Nephron progenitor cell (in vitro differentiated cells): Measurements from ENCODE around the gene HPD.

ENCODE experiments used
- DNase-seq: peaks from one replicate; pipeline ENCODE4 v3.0.0; 2021
- H3K27ac Mint-ChIP-seq: 2 replicates; pipeline ENCODE4 v1.8.0; 2021; ENCODE audit warnings: mild to moderate bottlenecking, moderate library complexity, mixed read lengths
- H3K27me3 Mint-ChIP-seq: 2 replicates; pipeline ENCODE4 v1.8.0; 2021; ENCODE audit warnings: mild to moderate bottlenecking, low read depth, mixed read lengths; ENCODE audit not compliant: poor library complexity
- H3K36me3 Mint-ChIP-seq: 2 replicates; pipeline ENCODE4 v1.8.0; 2021; ENCODE audit warnings: low read depth, mixed read lengths
- H3K4me1 Mint-ChIP-seq: 2 replicates; pipeline ENCODE4 v1.8.0; 2021; ENCODE audit warnings: mixed read lengths
- H3K4me3 Mint-ChIP-seq: 2 replicates; pipeline ENCODE4 v1.8.0; 2021; ENCODE audit warnings: mild to moderate bottlenecking, moderate library complexity, mixed read lengths
- H3K9me3 Mint-ChIP-seq: 2 replicates; pipeline ENCODE4 v1.8.0; 2021; ENCODE audit warnings: mild to moderate bottlenecking, moderate library complexity, mixed read lengths
- TF ChIP-seq, protein P1 (sequence below): fragments of 200-600 bp; sonication (generic); IDR thresholded peaks from 2 replicates; pipeline ENCODE4 v1.5.0; 2021; ENCODE audit warnings: antibody characterized with exemption

Gene HPD

GRCh38 chr12:121811434-121812319, 47.0 kb downstream of the HPD start:
- no peaks in the 10 kb centered on the region for H3K27me3 Mint-ChIP-seq
- peak overlapping the region; percentile 48 for H3K27ac Mint-ChIP-seq
- peak overlapping the region; percentile 80 for H3K4me3 Mint-ChIP-seq
- H3K4me1 Mint-ChIP-seq = peaks cover 45% of the 10 kb centered on the region
- DNase-seq = peak; percentile 89
- no peaks in the 10 kb centered on the region for H3K9me3 Mint-ChIP-seq
- TF ChIP-seq, protein P1, sequence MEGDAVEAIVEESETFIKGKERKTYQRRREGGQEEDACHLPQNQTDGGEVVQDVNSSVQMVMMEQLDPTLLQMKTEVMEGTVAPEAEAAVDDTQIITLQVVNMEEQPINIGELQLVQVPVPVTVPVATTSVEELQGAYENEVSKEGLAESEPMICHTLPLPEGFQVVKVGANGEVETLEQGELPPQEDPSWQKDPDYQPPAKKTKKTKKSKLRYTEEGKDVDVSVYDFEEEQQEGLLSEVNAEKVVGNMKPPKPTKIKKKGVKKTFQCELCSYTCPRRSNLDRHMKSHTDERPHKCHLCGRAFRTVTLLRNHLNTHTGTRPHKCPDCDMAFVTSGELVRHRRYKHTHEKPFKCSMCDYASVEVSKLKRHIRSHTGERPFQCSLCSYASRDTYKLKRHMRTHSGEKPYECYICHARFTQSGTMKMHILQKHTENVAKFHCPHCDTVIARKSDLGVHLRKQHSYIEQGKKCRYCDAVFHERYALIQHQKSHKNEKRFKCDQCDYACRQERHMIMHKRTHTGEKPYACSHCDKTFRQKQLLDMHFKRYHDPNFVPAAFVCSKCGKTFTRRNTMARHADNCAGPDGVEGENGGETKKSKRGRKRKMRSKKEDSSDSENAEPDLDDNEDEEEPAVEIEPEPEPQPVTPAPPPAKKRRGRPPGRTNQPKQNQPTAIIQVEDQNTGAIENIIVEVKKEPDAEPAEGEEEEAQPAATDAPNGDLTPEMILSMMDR = peak; percentile 99
- H3K36me3 Mint-ChIP-seq = peaks cover 33% of the 10 kb centered on the region

GRCh38 chr12:121810833-121811433, 47.7 kb downstream of the HPD start:
- H3K27me3 Mint-ChIP-seq = no peaks in the 10 kb centered on the region
- peaks cover 27% of the 10 kb centered on the region for H3K36me3 Mint-ChIP-seq
- peak overlapping the region; percentile 77 for H3K4me3 Mint-ChIP-seq
- H3K4me1 Mint-ChIP-seq = peaks cover 52% of the 10 kb centered on the region
- peak overlapping the region; percentile 36 for H3K27ac Mint-ChIP-seq
- no peak for DNase-seq
- TF ChIP-seq, protein P1 = no peak
- no peaks in the 10 kb centered on the region for H3K9me3 Mint-ChIP-seq

GRCh38 chr12:121810234-121810817, 48.3 kb downstream of the HPD start:
- Mint-ChIP-seq H3K36me3 (peaks cover 24% of the 10 kb centered on the region), H3K9me3 (no peaks in the 10 kb centered on the region), H3K27ac (peak overlapping the region; percentile 36), H3K4me1 (peaks cover 58% of the 10 kb centered on the region), H3K4me3 (no peak overlapping the region), H3K27me3 (no peaks in the 10 kb centered on the region)
- DNase-seq = no peak
- TF ChIP-seq, protein P1 = no peak

DNA sequence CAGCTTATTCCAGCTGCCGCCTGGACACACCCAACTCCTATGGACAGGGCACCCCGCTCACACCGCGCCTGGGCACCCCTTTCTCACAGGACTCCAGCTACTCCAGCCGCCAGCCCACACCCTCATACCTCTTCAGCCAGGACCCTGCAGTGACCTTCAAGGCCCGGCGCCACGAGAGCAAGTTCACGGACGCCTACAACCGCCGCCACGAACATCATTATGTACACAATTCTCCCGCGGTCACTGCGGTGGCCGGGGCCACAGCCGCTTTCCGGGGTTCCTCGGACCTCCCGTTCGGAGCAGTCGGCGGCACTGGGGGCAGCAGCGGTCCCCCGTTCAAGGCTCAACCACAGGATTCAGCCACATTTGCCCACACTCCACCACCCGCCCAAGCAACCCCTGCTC, 48.9 kb downstream of the HPD start:
- H3K36me3 Mint-ChIP-seq = peaks cover 21% of the 10 kb centered on the region
- H3K4me3 Mint-ChIP-seq = no peak overlapping the region
- no peaks in the 10 kb centered on the region for H3K9me3 Mint-ChIP-seq
- H3K4me1 Mint-ChIP-seq = peaks cover 61% of the 10 kb centered on the region
- no peaks in the 10 kb centered on the region for H3K27me3 Mint-ChIP-seq
- TF ChIP-seq, protein P1 = no peak
- DNase-seq = no peak
- no peak overlapping the region for H3K27ac Mint-ChIP-seq

- Mint-ChIP-seq H3K4me1 (peaks cover 58% of the 10 kb centered on the region), H3K36me3 (peaks cover 21% of the 10 kb centered on the region), H3K27me3 (no peaks in the 10 kb centered on the region), H3K27ac (peak overlapping the region; percentile 36), H3K9me3 (no peaks in the 10 kb centered on the region), H3K4me3 (no peak overlapping the region)
- DNase-seq = no peak
- TF ChIP-seq, protein P1 = no peak
Observed at GRCh38 chr12:121808623-121809022, 50.0 kb downstream of the HPD start.
